Adipose tissue (tissue), 3 donors: ENCODE data around the gene LURAP1L. TPM values are rescaled to one million over a fixed set of nuclear protein-coding genes. Genes with fewer than 3 reads are reported as not detected.

ENCODE experiments used
- H3K27ac ChIP-seq: one replicate; pipeline ENCODE4 v1.5.1; 2013; ENCODE audit warnings: low read depth, low read length
- WGBS, 3 donors: extraction: QIAGEN DNeasy Blood & Tissue Kit; methylation state at CpG; one replicate each; pipeline ENCODE4 v1.1.7; 2013; 5-methylcytosine and 5-hydroxymethylcytosine counted together
- polyA plus RNA-seq, 3 donors: library from polyadenylated mRNA; stranded (reverse); fragments of 200-250 nt; gene quantifications; one replicate each; pipeline ENCODE4 v1.2.3, GENCODE V29; 2013
- donor health status: healthy with polysubstance abuse.
- donor health status: Bipolar disorder and iron deficiency.
- donor health status: healthy.

The LURAP1L gene
- polyA plus RNA-seq, 3 donors, result 9.9 to 18.7 (median 11.1) TPM

DNA sequence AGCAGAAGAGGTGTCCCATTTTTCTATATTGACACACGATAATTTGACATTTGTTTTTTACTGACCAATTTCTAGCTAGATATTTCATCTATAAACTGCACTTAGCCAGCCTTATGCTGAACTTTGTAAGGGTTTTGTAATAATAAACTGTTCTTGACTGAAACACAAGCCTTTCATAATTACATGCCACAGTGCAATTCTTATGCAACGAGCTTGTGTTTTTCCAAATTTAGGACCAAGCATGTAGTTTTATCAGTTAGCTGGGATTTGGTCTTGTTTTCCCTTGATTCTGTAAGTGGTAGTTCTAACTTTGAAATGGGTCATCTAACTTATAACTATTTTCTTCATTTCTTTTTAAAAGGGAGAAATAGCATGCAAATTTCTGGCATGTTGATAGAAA is 1.3 kb upstream of the LURAP1L start:
- H3K27ac ChIP-seq, result no peak overlapping the region
- WGBS, 3 donors, result 57 to 84% (median 69%) methylated on average over 2 of the region's 2 CpGs

GRCh38 chr9:12775679-12776512 is 1.1 kb downstream of the LURAP1L start:
- WGBS, 3 donors, result 0 to 1% (median 0%) methylated on average over 43 to 50 of the region's 50 CpGs
- H3K27ac ChIP-seq, result peak overlapping the region; percentile 65

DNA sequence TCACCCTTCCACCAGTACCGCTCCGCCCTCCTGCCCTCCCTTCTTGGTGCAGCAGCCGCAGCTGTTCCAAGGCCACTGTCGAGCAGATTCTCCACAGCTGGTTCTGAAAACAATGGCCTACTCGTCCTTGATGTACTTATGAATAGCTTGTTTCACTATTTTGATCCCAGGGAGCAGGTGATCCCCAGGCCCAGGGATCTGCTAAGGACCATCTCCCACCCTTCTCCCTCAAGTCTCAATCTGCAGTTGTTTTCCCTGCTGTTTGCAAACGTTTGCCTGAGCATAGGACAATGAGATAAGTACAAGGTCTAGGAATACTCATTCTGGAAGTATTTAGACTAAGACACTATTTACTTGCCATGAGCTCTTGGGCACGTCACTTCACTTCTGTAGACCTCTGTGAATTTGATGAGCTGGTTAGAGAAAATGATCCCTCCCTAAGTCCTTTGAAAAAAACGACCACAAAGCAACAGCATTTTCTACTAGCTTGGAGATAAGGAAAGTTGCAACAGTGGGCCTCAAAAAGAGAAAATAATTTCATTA is 1.8 kb downstream of the LURAP1L start:
- H3K27ac ChIP-seq, result no peak overlapping the region
- WGBS, 3 donors, result 3 to 7% (median 3%) methylated on average over 8 of the region's 8 CpGs

GRCh38 chr9:12777121-12778022 is 2.6 kb downstream of the LURAP1L start:
- WGBS, 3 donors, result 49 to 57% (median 50%) methylated on average over 7 of the region's 7 CpGs
- H3K27ac ChIP-seq, result no peak overlapping the region

DNA sequence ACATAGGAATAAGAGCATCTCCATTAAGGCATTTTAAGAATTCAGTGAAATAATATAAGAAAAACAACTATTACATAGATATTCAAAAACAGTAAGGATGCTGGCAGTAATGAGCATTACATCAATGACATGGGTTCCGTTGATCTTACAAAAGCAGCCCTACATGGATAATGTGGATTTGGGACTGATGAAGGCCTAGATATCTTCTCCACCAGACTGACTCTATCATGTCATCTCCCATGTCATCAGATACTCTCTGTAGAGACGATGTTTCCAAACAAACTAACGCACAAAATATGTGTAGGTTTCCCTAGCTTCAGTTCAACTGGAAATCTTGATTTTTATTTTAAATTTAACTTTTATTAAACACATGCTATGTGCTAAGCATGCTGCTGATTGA is 3.6 kb downstream of the LURAP1L start:
- WGBS, 3 donors, result 82 to 86% (median 82%) methylated on average over 3 of the region's 3 CpGs
- no peak overlapping the region for H3K27ac ChIP-seq

GRCh38 chr9:12781226-12781733 is 6.5 kb downstream of the LURAP1L start:
- 60 to 62% (median 62%) methylated on average over 9 of the region's 9 CpGs for WGBS, 3 donors
- H3K27ac ChIP-seq, result no peak overlapping the region

GRCh38 chr9:12783767-12784460 is 9.1 kb downstream of the LURAP1L start:
- WGBS, 3 donors, result 81 to 93% (median 86%) methylated on average over 1 of the region's 1 CpG
- no peak overlapping the region for H3K27ac ChIP-seq

DNA sequence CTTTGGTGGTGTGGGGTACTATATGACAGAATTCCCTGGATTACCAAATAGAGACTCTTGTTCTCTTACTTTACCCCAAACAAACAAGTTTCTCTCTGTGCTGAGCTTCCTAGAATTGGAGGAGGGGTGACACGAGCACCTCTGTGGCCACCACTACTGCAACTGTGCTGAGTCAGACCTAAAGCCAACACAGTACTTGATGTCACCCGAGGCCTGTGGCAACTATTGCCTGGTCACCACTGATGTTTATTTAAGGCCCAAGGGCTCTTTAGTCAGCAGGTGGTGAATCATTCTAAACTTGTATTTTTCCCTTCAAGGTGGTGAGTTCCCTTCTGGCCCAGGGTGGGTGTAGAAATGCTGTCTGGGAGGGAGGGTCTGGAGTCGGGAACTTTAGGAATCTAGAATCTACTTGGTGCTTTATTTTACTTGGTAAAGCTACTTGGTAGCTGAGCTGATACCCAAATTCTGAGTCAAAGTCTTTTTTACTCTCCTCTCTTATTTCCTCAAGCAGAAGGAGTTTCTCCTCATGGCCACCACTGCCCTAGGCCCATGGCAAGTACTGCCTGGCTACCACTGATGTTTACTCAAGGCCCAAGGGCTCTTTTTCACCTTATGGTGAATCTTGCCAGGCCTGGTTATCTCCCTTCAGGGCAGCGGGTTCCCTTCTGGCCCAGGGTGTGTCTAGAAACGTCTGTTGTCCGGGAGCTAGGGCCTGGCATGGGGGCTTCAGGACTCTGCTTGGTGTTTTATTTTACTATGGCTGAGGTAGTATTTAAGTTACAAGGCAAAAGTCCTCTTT is 9.8 kb downstream of the LURAP1L start:
- no peak overlapping the region for H3K27ac ChIP-seq
- WGBS, 3 donors, result 62 to 71% (median 71%) methylated on average over 6 of the region's 6 CpGs

GRCh38 chr9:12785260-12785770 is 10.5 kb downstream of the LURAP1L start:
- no peak overlapping the region for H3K27ac ChIP-seq
- 39 to 51% (median 45%) methylated on average over 2 of the region's 2 CpGs for WGBS, 3 donors

DNA sequence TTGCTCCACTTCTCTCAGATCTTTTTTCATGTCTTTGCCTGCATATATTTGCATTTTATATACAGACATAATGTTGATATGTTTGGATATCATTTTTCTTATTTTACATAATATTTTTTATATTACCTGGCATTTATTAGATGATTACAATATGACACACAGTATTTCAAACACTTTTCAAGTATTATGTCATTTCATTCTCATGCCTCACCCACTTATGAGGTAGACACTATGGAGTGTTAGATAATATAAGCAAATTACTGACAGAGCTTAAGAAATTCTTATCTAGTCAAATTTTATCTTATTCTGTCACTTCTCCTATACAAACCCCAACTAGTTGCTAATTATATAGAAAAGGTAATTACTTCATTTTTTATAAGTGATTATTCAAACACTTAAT is 11.1 kb downstream of the LURAP1L start:
- H3K27ac ChIP-seq, result no peak overlapping the region

DNA sequence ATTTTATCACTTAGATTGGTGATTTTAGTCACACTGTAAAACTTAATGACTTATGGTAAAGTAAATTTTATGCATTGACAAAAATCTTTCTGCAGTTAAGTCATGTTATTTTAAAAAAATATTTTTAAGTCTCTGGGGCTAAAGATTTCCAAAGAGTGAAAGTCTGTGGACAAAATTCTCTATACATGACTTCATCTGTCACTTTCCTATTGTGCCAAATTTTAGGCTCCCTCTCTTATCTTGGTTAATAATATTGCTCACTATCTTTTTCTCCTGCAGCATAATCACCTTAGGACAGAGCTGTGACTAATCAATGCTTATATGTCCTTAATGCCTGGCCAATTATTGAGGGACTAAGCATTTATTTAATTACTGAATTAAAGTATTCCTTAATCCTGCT is 15.2 kb downstream of the LURAP1L start:
- H3K27ac ChIP-seq, result no peak overlapping the region

DNA sequence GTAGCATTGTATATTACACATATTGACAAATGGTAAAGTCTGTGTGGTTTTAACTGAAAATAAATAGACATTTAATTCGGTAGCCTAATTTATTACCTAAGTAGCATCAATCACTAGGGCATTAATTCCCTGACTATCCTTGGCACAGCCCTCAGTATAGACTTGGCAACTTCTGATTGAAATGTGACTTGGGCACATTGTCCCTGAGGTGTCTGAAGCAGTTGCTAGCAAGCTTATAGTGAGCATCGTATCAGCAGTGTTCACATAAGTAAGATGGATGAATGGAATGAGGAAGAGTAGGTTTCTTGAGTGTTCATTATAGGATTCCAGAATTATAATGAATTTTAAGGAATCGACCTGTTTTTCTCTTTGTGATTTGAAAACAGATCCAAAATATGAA is 16.1 kb downstream of the LURAP1L start:
- 53 to 76% (median 66%) methylated on average over 3 of the region's 3 CpGs for WGBS, 3 donors
- no peak overlapping the region for H3K27ac ChIP-seq

DNA sequence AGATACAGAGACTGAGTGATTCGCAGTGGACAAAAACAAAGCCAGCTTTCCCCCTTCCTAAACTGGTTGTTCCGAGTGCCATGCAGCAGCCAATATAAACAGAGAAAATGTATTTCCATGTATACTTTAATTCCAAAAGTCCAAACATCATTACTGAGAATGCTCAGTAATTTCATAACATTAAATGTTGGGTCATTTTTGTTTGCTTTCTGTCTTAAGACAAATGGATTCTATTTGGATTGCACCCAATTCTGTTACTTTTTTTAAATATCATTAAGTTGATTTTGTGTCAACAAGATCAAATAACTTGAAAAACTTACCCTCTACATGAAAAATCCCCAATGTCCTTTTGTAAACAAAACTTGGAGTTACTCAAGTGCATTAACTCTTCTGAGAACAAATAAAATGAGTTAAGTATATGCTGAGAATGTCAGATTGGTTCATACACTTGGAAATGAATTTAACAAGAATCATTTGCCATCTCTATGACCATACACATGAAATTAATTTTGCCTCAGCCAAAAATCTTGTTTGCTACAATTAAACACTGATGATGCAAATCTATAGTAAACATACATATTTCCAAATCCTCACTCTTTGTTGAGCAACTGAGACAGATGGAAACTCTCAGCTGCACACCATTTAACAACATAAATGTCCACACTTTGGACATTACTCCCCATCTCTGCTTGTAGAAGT is 19.4 kb downstream of the LURAP1L start:
- no peak overlapping the region for H3K27ac ChIP-seq
- WGBS, 3 donors, result 21 to 66% (median 44%) methylated on average over 2 of the region's 2 CpGs

GRCh38 chr9:12796601-12797000 is 21.8 kb downstream of the LURAP1L start:
- WGBS, 3 donors, result 60 to 74% (median 61%) methylated on average over 1 of the region's 1 CpG
- H3K27ac ChIP-seq, result no peak overlapping the region

DNA sequence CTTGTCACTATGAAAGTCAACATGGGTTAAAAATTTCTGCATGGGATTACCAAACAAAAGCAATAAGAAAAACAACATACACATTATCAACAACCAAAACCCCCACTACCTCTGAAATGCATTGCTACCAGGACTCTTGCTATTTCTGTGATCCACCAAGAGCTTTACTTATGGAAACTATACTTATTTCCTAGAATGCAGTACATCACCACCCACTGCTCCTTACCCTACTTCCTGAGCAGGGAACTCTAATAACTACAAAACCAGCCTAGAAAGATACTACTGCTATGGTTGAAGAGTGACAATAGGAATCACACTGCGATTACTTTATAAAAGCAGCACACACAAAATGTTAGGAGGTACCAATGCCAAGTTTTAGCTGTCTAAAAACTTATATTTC is 22.2 kb downstream of the LURAP1L start:
- H3K27ac ChIP-seq, result no peak overlapping the region
- 71 to 97% (median 83%) methylated on average over 1 of the region's 1 CpG for WGBS, 3 donors

- 85 to 90% (median 86%) methylated on average over 1 of the region's 1 CpG for WGBS, 3 donors
- H3K27ac ChIP-seq, result no peak overlapping the region
Measured at GRCh38 chr9:12798066-12798770, 23.4 kb downstream of the LURAP1L start.
